ENCODE data around the gene COA3.

COA3 gene

GRCh38 chr17:42748908-42749798 lies 49.4 kb downstream of the COA3 start:
- DNase-seq: no peak

GRCh38 chr17:42748202-42748907 lies 50.1 kb downstream of the COA3 start:
- DNase-seq: no peak

Data from left hindlimb (tissue), 1 donor.